Germinal center (tissue), 1 donor: Measurements from ENCODE around the gene USP32.

Source experiments
- DNase-seq: peaks from one replicate; pipeline ENCODE4 v3.0.0; 2012; ENCODE audit warnings: mixed read lengths, low spot score

USP32 gene

GRCh38 chr17:60154616-60155426, 237.1 kb downstream of the USP32 start:
- no peak for DNase-seq

GRCh38 chr17:60153606-60154390, 238.1 kb downstream of the USP32 start:
- DNase-seq: no peak

GRCh38 chr17:60151355-60151754, 240.6 kb downstream of the USP32 start:
- no peak for DNase-seq

- no peak for DNase-seq
Measured at GRCh38 chr17:60149691-60150582, 242.0 kb downstream of the USP32 start, which contains the start of gene CA4. TSS of gene CA4 (plus strand) at chr17:60149973. CDS start at chr17:60150035, 62 bp downstream.

- no peak for DNase-seq
Measured at GRCh38 chr17:60148373-60148772, 243.6 kb downstream of the USP32 start.

GRCh38 chr17:60147553-60148223, 244.2 kb downstream of the USP32 start:
- no peak for DNase-seq

GRCh38 chr17:60146206-60146605, 245.7 kb downstream of the USP32 start:
- no peak for DNase-seq

- DNase-seq: no peak
Measured at GRCh38 chr17:60145006-60145935, 246.7 kb downstream of the USP32 start.

GRCh38 chr17:60142872-60143499, 248.9 kb downstream of the USP32 start:
- peak; percentile 50 for DNase-seq

GRCh38 chr17:60141111-60142018, 250.6 kb downstream of the USP32 start:
- no peak for DNase-seq

GRCh38 chr17:60139438-60140285, 252.3 kb downstream of the USP32 start:
- DNase-seq: peak; percentile 65

GRCh38 chr17:60138769-60139437, 253.0 kb downstream of the USP32 start:
- DNase-seq: no peak

GRCh38 chr17:60137731-60138130, 254.2 kb downstream of the USP32 start:
- DNase-seq: no peak

GRCh38 chr17:60135951-60136666, 255.8 kb downstream of the USP32 start:
- DNase-seq: no peak

- DNase-seq: peak; percentile 93
Measured at GRCh38 chr17:60135151-60135950, 256.6 kb downstream of the USP32 start.
